Testis (tissue), 2 donors: Measurements from ENCODE around the gene DPF3.

Source experiments
- CTCF ChIP-seq, 3 experiments: fragments of 450-650 bp in 2 of 3; fragments of 200-600 bp in 1 of 3; sonication (generic) in 1 of 3; IDR thresholded peaks; one replicate each; pipeline ENCODE4 v1.5.1; 2016 to 2019; ENCODE audit warnings: antibody characterized with exemption in 3 of 3, mild to moderate bottlenecking in 2 of 3, moderate library complexity in 1 of 3
- POLR2A ChIP-seq: fragments of 450-650 bp; IDR thresholded peaks from one replicate; pipeline ENCODE4 v1.6.1; 2017; ENCODE audit warnings: antibody characterized with exemption, mild to moderate bottlenecking, moderate library complexity

GRCh38 chr14:72721083-72721482 is 172.8 kb downstream of the DPF3 start:
- TF ChIP-seq CTCF (IDR thresholded peaks at IDR 0.05) (no peak), POLR2A (no peak)
